ENCODE results near the gene ODAD4. TPM values are rescaled to one million over a fixed set of nuclear protein-coding genes. Genes with fewer than 3 reads are reported as not detected.

ODAD4 gene
- total RNA-seq, 2 experiments from 2014 or later, result 2.2 to 2.7 TPM

GRCh38 chr17:41948762-41949460 is 18.5 kb downstream of the ODAD4 start:
- Histone ChIP-seq H3K36me3 (ENCODE audit: insufficient read depth, low read length) (no peaks in the 10 kb centered on the region), H3K27me3 (ENCODE audit: control insufficient read depth in 1 of 2, insufficient read depth in 2 of 2, low read length in 2 of 2) (no peaks in the 10 kb centered on the region), H3K4me1 (ENCODE audit: insufficient read depth, low read length) (no peaks in the 10 kb centered on the region), H3K4me3 (ENCODE audit: low read length) (no peak overlapping the region), H3K27ac (ENCODE audit: low read depth in 1 of 2, low read length in 2 of 2) (no peak overlapping the region), H3K9me3 (ENCODE audit: control insufficient read depth in 1 of 2, insufficient read depth in 1 of 2, low read length in 2 of 2) (no peaks in the 10 kb centered on the region)
- H3K9me3 Mint-ChIP-seq, result no peaks in the 10 kb centered on the region
- H3K36me3 Mint-ChIP-seq (ENCODE audit: low read depth), result no peaks in the 10 kb centered on the region
- no peak for ATAC-seq (ENCODE audit: poor library complexity)
- H3K4me3 Mint-ChIP-seq, result no peak overlapping the region
- intact Hi-C loops (cut with DNase I, micrococcal nuclease), result no loop called here
- ChIA-PET POLR2A (no interaction called here), CTCF (interaction anchor here (0.6 kb wide), 1 partner anchor 151 kb away, joined by 3 read pairs; no protein-coding TSS in a partner anchor)
- H3K27ac Mint-ChIP-seq, result no peak overlapping the region
- no peaks in the 10 kb centered on the region for H3K27me3 Mint-ChIP-seq
- H3K4me1 Mint-ChIP-seq (ENCODE audit: low read depth), result no peaks in the 10 kb centered on the region
- DNase-seq, result no peak
- no peak for TF ChIP-seq CTCF (IDR thresholded peaks at IDR 0.05)

DNA sequence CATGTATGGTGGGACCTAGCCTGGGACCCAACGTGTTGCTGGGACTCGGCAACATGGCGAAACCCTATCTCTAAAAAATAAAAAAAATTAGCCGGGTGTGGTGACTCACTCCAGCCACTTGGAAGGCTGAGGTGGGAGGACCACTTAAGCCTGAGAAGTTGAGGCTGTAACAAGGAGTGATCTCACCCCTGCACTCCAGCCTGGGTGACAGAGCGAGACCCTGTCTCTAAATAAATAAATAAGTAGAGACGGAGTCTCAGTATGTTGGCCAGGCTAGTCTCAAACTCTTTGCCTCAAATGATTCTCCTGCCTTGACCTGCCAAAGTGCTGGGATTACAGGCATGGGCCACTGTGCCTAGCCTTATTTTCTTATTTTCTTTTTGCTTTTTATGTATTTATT is 26.1 kb downstream of the ODAD4 start:
- Mint-ChIP-seq H3K27ac (no peak overlapping the region), H3K27me3 (no peaks in the 10 kb centered on the region), H3K4me3 (no peak overlapping the region), H3K36me3 (ENCODE audit: low read depth) (no peaks in the 10 kb centered on the region), H3K9me3 (no peaks in the 10 kb centered on the region), H3K4me1 (ENCODE audit: low read depth) (no peaks in the 10 kb centered on the region)
- Histone ChIP-seq H3K9me3 (ENCODE audit: control insufficient read depth in 1 of 2, insufficient read depth in 1 of 2, low read length in 2 of 2) (no peaks in the 10 kb centered on the region), H3K27me3 (ENCODE audit: control insufficient read depth in 1 of 2, insufficient read depth in 2 of 2, low read length in 2 of 2) (no peaks in the 10 kb centered on the region), H3K27ac (ENCODE audit: low read depth in 1 of 2, low read length in 2 of 2) (no peak overlapping the region), H3K4me1 (ENCODE audit: insufficient read depth, low read length) (no peaks in the 10 kb centered on the region), H3K4me3 (ENCODE audit: low read length) (no peak overlapping the region), H3K36me3 (ENCODE audit: insufficient read depth, low read length) (no peaks in the 10 kb centered on the region)
- ChIA-PET POLR2A (no interaction called here), CTCF (no interaction called here)
- intact Hi-C loops (cut with DNase I, micrococcal nuclease), result no loop called here
- ATAC-seq (ENCODE audit: poor library complexity), result no peak
- no peak for DNase-seq
- no peak for TF ChIP-seq CTCF (IDR thresholded peaks at IDR 0.05)

DNA sequence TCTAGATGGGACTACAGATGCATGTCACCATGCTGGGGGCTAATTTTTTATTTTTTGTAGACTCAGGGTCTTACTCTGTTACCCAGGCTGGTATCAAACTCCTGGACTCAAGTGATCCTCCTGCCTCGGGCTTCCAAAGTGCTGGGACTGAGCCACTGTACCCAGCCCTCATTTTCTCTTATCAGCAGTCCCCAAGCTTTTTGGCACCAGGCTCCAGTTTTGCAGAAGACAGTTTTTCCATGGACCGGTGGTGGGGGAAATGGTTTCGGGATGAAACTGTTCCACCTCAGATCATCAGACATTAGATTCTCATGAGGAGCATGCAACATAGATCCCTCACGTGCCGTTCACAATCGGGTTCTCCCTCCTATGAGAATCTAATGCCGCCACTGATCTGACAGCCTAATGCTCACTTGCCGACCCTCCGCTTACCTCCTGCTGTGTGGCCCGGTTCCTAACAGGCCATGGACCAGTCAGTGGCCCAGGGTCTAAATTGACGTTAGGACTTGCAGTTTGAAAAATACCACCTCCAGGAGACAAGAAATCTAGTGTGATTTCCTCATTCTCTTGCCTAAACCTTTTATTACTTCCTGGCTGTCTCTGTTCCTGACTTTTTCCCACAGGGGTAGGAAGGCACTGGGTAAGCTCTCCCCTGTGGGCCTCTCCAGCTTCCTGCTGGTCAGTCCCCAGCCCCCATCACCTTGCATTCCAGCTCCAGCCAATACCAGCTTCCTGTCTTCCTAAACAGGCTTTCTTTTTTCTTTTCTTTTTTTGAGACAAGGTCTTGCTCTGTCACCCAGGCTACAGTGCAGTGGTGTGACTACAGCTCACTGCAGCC is 26.8 kb downstream of the ODAD4 start:
- H3K36me3 Mint-ChIP-seq (ENCODE audit: low read depth), result no peaks in the 10 kb centered on the region
- no peak for TF ChIP-seq CTCF (IDR thresholded peaks at IDR 0.05)
- CTCF ChIA-PET, result no interaction called here

More for the DNA sequence above, 26.8 kb downstream of the ODAD4 start:
- Histone ChIP-seq H3K27ac (ENCODE audit: low read depth in 1 of 2, low read length in 2 of 2) (no peak overlapping the region), H3K9me3 (ENCODE audit: control insufficient read depth in 1 of 2, insufficient read depth in 1 of 2, low read length in 2 of 2) (no peaks in the 10 kb centered on the region), H3K4me1 (ENCODE audit: insufficient read depth, low read length) (no peaks in the 10 kb centered on the region), H3K27me3 (ENCODE audit: control insufficient read depth in 1 of 2, insufficient read depth in 2 of 2, low read length in 2 of 2) (no peaks in the 10 kb centered on the region), H3K4me3 (ENCODE audit: low read length) (no peak overlapping the region), H3K36me3 (ENCODE audit: insufficient read depth, low read length) (no peaks in the 10 kb centered on the region)
- POLR2A ChIA-PET, result no interaction called here
- H3K27ac Mint-ChIP-seq, result no peak overlapping the region
- H3K4me1 Mint-ChIP-seq (ENCODE audit: low read depth), result no peaks in the 10 kb centered on the region
- H3K9me3 Mint-ChIP-seq, result no peaks in the 10 kb centered on the region
- ATAC-seq (ENCODE audit: poor library complexity), result no peak
- intact Hi-C loops (cut with DNase I, micrococcal nuclease), result no loop called here
- no peak overlapping the region for H3K4me3 Mint-ChIP-seq
- no peak for DNase-seq
- no peaks in the 10 kb centered on the region for H3K27me3 Mint-ChIP-seq

All from CD4-positive, alpha-beta T cell (primary cell).